ENCODE data around the gene SNN.

DNA sequence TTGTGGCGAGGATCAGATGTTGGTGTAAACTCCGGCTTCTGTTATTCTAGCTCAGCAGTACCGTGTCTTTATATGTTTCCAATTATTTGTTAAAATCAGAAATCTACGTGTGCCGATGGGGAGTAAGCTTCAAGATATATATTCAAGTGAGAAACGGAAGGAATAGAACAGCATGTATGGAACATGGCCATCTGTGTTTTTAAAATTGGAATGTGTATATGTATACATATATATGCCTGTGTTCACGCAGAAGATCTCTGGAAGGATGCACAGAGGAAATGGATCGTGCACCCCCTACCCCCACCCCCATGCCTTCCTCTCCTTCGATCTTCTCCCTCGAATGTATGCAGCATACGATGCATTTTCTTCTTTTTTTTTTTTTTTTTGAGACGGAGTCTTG is 7.7 kb upstream of the SNN start:
- TF ChIP-seq, protein P1, sequence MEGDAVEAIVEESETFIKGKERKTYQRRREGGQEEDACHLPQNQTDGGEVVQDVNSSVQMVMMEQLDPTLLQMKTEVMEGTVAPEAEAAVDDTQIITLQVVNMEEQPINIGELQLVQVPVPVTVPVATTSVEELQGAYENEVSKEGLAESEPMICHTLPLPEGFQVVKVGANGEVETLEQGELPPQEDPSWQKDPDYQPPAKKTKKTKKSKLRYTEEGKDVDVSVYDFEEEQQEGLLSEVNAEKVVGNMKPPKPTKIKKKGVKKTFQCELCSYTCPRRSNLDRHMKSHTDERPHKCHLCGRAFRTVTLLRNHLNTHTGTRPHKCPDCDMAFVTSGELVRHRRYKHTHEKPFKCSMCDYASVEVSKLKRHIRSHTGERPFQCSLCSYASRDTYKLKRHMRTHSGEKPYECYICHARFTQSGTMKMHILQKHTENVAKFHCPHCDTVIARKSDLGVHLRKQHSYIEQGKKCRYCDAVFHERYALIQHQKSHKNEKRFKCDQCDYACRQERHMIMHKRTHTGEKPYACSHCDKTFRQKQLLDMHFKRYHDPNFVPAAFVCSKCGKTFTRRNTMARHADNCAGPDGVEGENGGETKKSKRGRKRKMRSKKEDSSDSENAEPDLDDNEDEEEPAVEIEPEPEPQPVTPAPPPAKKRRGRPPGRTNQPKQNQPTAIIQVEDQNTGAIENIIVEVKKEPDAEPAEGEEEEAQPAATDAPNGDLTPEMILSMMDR (IDR thresholded peaks at IDR 0.05; ENCODE audit: low read depth, low read length, poor library complexity, severe bottlenecking): no peak
- no peak for TF ChIP-seq EZH2phosphoT487 (IDR thresholded peaks at IDR 0.05; ENCODE audit: borderline replicate concordance, low read length)

All from DOHH2 (cell line).